ENCODE measurements around the gene TAF4.

DNA sequence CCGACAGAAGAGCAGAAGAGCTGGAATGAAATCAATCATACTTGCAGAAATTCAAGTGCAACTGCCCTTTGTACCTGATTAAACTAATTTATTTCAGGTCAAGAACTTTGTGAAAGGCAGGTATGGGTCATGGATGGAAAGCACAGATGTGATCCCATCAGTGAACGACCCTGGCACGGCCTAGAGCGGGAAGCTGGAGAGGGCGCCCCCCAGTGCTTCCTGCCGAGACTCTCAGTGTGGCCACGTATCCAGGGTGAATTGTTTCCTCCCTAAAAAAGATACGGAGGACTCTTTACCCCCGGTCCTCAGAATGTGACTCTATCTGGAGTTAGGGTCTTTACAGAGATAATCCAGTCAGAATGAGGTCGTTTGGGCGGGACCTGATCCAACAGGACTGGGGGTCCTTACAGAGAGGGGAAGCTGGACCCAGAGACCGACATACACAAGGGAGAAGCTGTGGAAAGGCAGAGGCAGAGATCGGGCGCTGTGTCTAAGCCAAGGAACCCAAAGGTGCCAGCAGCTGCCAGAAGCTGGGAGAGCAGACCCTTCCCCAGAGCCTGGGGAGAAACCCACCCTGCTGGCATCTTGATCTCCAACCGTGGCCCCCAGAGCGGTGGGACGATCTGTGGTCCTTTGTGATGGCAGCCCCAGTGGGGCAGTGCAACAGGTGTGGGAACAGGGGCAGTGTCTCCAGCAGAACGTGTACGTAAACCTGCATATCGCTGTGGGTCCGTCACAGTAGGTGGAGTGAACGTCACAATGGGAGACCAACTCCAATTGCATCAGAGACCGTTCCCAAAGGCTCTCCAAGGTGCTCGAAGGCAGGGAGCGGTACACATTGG, 91.9 kb downstream of the TAF4 start:
- TF ChIP-seq, protein P1, sequence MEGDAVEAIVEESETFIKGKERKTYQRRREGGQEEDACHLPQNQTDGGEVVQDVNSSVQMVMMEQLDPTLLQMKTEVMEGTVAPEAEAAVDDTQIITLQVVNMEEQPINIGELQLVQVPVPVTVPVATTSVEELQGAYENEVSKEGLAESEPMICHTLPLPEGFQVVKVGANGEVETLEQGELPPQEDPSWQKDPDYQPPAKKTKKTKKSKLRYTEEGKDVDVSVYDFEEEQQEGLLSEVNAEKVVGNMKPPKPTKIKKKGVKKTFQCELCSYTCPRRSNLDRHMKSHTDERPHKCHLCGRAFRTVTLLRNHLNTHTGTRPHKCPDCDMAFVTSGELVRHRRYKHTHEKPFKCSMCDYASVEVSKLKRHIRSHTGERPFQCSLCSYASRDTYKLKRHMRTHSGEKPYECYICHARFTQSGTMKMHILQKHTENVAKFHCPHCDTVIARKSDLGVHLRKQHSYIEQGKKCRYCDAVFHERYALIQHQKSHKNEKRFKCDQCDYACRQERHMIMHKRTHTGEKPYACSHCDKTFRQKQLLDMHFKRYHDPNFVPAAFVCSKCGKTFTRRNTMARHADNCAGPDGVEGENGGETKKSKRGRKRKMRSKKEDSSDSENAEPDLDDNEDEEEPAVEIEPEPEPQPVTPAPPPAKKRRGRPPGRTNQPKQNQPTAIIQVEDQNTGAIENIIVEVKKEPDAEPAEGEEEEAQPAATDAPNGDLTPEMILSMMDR (IDR thresholded peaks at IDR 0.05; ENCODE audit: insufficient read depth, low read length, poor library complexity, severe bottlenecking) = no peak
- no peak for TF ChIP-seq EZH2phosphoT487 (conservative IDR thresholded peaks at IDR 0.05; ENCODE audit: low read length)
